HG03060 (cell line): ENCODE results near the gene KRTAP5-4.
"Not testable (repeated sequence)": the region's sequence is repeated elsewhere in the genome, so short reads cannot be mapped to it uniquely, and the experiment has no call there.

Experiments used
- ATAC-seq: cut with Tn5 transposase; IDR thresholded peaks from one replicate; pipeline ENCODE4 v1.9.1; 2021; ENCODE audit warnings: low read depth, moderate number of reproducible peaks; ENCODE audit not compliant: unreplicated experiment

Gene KRTAP5-4

GRCh38 chr11:1575756-1576155, 46.2 kb downstream of the KRTAP5-4 start:
- ATAC-seq = not testable (repeated sequence)

- ATAC-seq = no peak
Observed at GRCh38 chr11:1574933-1575242, 47.0 kb downstream of the KRTAP5-4 start.

GRCh38 chr11:1574238-1574932, 47.6 kb downstream of the KRTAP5-4 start:
- no peak for ATAC-seq

GRCh38 chr11:1573903-1574237, 48.1 kb downstream of the KRTAP5-4 start:
- no peak for ATAC-seq

- no peak for ATAC-seq
Observed at GRCh38 chr11:1573077-1573902, 48.6 kb downstream of the KRTAP5-4 start.

- no peak for ATAC-seq
Observed at GRCh38 chr11:1572197-1573076, 49.5 kb downstream of the KRTAP5-4 start, which contains the start of gene DUSP8. Gene DUSP8 (minus strand): TSS chr11:1572271. CDS start chr11:1565826, 6,445 bp downstream.

GRCh38 chr11:1571760-1572196, 50.2 kb downstream of the KRTAP5-4 start:
- ATAC-seq = no peak
